ENCODE measurements around the gene CCR9.

GRCh38 chr3:45929042-45929679, 42.8 kb downstream of the CCR9 start:
- TF ChIP-seq, protein P1, sequence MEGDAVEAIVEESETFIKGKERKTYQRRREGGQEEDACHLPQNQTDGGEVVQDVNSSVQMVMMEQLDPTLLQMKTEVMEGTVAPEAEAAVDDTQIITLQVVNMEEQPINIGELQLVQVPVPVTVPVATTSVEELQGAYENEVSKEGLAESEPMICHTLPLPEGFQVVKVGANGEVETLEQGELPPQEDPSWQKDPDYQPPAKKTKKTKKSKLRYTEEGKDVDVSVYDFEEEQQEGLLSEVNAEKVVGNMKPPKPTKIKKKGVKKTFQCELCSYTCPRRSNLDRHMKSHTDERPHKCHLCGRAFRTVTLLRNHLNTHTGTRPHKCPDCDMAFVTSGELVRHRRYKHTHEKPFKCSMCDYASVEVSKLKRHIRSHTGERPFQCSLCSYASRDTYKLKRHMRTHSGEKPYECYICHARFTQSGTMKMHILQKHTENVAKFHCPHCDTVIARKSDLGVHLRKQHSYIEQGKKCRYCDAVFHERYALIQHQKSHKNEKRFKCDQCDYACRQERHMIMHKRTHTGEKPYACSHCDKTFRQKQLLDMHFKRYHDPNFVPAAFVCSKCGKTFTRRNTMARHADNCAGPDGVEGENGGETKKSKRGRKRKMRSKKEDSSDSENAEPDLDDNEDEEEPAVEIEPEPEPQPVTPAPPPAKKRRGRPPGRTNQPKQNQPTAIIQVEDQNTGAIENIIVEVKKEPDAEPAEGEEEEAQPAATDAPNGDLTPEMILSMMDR (IDR thresholded peaks at IDR 0.05): peak; percentile 40 to 59 (median 44)
- TF ChIP-seq POLR2AphosphoS5 (IDR thresholded peaks at IDR 0.05): no peak
- TF ChIP-seq EP300 (IDR thresholded peaks at IDR 0.05): no peak
- no peak for TF ChIP-seq POLR2A (IDR thresholded peaks at IDR 0.05; ENCODE audit: low read depth)

Data from esophagus muscularis mucosa (tissue), 4 donors.